ENCODE measurements around the gene PHPT1.
"Not testable (repeated sequence)": the region's sequence is repeated elsewhere in the genome, so short reads cannot be mapped to it uniquely, and the experiment has no call there.

The PHPT1 gene

DNA sequence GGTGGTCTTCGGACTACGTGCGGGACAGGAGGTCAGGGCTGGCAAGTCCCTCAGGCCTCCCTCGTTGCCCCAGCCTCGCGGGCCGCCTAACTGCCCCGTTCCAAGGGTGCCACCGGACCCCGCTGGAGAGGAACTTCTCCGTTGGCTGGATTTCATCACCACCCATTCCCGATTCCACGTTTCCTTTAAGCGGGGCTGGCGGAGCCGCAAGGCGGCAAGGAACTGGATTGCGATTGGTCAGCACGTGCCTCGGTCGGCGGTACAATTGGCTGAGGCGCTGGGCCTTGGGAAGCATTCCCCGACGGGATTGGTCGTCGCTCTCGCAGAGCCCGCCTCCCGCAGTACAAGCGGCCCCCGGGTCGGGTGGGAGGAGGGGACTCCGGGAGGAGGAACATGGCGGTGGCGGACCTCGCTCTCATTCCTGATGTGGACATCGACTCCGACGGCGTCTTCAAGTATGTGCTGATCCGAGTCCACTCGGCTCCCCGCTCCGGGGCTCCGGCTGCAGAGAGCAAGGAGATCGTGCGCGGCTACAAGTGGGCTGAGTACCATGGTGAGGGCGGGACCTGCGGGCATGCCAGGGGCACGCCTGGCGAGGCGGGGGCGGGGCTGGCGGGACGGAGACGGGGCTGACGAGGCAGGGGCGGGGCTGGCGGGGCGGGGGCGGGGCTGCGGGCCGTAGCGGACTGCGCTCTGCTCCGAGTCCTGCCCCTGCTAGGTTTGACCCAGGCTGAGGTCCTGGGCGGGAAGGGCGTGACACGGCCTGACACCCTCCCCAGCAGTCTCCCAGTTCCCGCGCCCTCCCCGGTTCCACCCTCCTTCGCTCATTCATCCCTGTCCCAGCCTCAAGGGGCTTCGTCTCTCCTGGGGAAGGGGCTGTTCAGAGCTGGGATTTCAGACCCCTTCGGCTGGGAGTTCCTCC, at the start of gene PHPT1:
Gene PHPT1, plus strand, starts transcription at position 372 of the 922 bp plus-strand sequence. Its CDS starts 22 bp downstream, at position 394.
- Histone ChIP-seq H3K4me3 (ENCODE audit: low read depth in 1 of 2, low read length in 2 of 2) (peak within 1 kb of the TSS; percentile 86 to 93), H3K4me1 (ENCODE audit: control insufficient read depth in 1 of 2, insufficient read depth in 2 of 2, low read length in 2 of 2) (peaks cover 29 to 38% of the 10 kb centered on the region in 2 donors), H3K27ac (ENCODE audit: low read depth, low read length) (peak within 1 kb of the TSS; percentile 94), H3K9ac (ENCODE audit: low read depth in 1 of 2, low read length in 2 of 2) (peak within 1 kb of the TSS; percentile 65 to 88), H3K9me3 (ENCODE audit: control insufficient read depth in 1 of 2, low read length in 2 of 2) (no peaks in the 10 kb centered on the region), H3K36me3 (ENCODE audit: control insufficient read depth in 1 of 2, insufficient read depth in 2 of 2, low read length in 2 of 2) (no peaks in the 10 kb centered on the region), H3K27me3 (ENCODE audit: control insufficient read depth in 1 of 2, insufficient read depth in 2 of 2, low read length in 2 of 2) (peaks cover 0 to 9% of the 10 kb centered on the region in 2 donors)

DNA sequence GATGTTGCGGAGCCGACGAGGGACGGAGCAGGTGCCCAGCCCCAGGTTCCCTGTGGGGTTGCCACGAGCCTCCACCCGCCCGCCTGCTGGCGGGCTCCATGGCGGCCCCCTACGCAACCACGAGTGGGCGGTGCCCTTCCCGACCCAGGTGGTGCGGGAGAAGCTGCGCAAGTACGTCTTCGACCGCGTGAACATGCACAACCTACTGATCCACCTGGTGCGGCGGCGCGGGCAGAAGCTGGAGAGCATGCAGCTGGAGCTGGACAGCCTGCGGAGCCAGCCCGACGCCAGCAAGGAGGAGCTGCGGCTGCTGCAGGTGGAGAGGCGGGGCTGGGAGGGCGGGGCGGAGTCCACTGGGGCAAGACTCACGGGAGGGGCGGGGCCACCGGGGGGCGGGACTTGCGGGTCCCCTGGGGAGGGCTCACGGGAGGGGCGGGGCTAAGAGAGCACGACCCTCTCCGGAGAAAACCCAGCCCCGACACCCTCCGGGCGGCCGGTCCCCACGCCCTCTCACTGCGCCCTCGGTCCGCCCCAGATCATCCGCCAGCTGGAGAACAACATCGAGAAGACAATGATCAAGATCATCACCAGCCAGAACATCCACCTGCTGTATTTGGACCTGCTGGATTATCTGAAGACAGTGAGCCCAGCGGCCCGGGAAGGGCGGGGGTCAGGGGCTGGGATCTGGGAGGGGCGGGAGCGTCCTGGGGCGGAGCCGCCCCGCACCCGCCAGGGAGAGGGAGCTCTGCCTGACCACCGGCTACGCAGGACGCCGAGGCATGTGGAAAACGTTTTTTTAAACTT, 49.2 kb upstream of the PHPT1 start:
- Histone ChIP-seq H3K4me3 (ENCODE audit: low read depth in 1 of 2, low read length in 2 of 2) (peak overlapping the region; percentile 61 to 62), H3K4me1 (ENCODE audit: control insufficient read depth in 1 of 2, insufficient read depth in 2 of 2, low read length in 2 of 2) (peaks cover 21 to 26% of the 10 kb centered on the region in 2 donors), H3K27ac (ENCODE audit: low read depth, low read length) (no peak overlapping the region), H3K36me3 (ENCODE audit: control insufficient read depth in 1 of 2, insufficient read depth in 2 of 2, low read length in 2 of 2) (no peaks in the 10 kb centered on the region), H3K9me3 (ENCODE audit: control insufficient read depth in 1 of 2, low read length in 2 of 2) (no peaks in the 10 kb centered on the region), H3K9ac (ENCODE audit: low read depth in 1 of 2, low read length in 2 of 2) (peak overlapping the region; percentile 32 to 56), H3K27me3 (ENCODE audit: control insufficient read depth in 1 of 2, insufficient read depth in 2 of 2, low read length in 2 of 2) (peaks cover 10 to 13% of the 10 kb centered on the region in 2 donors)

DNA sequence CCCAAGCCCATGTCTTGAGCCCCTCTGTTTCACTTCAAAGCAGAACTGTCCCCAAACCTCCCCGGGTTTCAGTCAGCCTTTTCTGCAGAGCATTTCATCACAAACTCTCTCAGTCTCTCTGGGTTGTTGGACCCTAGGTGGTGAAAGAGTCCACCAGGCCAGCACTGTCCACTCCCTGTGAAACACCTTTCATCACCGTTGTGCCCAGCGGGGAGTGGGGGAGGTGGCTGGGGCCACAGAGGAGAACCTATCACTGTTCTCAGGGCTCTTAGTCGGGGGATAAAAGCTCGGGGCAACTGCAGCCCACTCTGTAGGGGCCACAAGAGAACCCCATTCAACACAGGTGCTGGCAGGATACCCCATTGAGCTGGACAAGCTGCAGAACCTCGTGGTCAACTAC, 46.9 kb upstream of the PHPT1 start:
- H3K36me3 ChIP-seq (ENCODE audit: control insufficient read depth in 1 of 2, insufficient read depth in 2 of 2, low read length in 2 of 2): no peaks in the 10 kb centered on the region
- H3K4me3 ChIP-seq (ENCODE audit: low read depth in 1 of 2, low read length in 2 of 2): no peak overlapping the region
- no peak overlapping the region for H3K9ac ChIP-seq (ENCODE audit: low read depth in 1 of 2, low read length in 2 of 2)
- H3K9me3 ChIP-seq (ENCODE audit: control insufficient read depth in 1 of 2, low read length in 2 of 2): no peaks in the 10 kb centered on the region
- peaks cover 28 to 34% of the 10 kb centered on the region in 2 donors for H3K4me1 ChIP-seq (ENCODE audit: control insufficient read depth in 1 of 2, insufficient read depth in 2 of 2, low read length in 2 of 2)
- no peak overlapping the region for H3K27ac ChIP-seq (ENCODE audit: low read depth, low read length)
- peaks cover 9 to 10% of the 10 kb centered on the region in 2 donors for H3K27me3 ChIP-seq (ENCODE audit: control insufficient read depth in 1 of 2, insufficient read depth in 2 of 2, low read length in 2 of 2)

DNA sequence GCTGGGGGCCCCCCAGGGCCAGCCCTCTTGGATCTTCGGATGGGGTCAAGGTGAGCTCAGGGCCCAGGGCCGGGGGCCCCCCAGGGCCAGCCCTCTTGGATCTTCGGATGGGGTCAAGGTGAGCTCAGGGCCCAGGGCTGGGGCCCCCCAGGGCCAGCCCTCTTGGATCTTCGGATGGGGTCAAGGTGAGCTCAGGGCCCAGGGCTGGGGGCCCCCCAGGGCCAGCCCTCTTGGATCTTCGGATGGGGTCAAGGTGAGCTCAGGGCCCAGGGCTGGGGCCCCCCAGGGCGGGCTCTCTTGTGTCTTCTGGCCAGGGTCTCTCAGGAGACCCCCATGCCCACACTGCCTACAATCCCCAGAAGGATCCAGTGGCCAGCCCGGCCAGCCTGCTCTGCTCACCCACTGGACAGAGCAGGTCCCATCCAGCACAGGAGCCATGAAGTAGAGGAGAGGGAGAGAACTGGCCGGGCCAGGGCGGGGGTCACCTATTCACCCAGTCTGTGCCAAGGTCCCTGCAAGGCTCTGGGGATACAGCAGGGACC, 46.1 kb upstream of the PHPT1 start:
- not testable (repeated sequence) for H3K9me3 ChIP-seq (ENCODE audit: control insufficient read depth in 1 of 2, low read length in 2 of 2); H3K4me3 ChIP-seq (ENCODE audit: low read depth in 1 of 2, low read length in 2 of 2); H3K27me3 ChIP-seq (ENCODE audit: control insufficient read depth in 1 of 2, insufficient read depth in 2 of 2, low read length in 2 of 2); H3K27ac ChIP-seq (ENCODE audit: low read depth, low read length); H3K36me3 ChIP-seq (ENCODE audit: control insufficient read depth in 1 of 2, insufficient read depth in 2 of 2, low read length in 2 of 2); H3K9ac ChIP-seq (ENCODE audit: low read depth in 1 of 2, low read length in 2 of 2)
- peaks cover 28 to 34% of the 10 kb centered on the region in 2 donors for H3K4me1 ChIP-seq (ENCODE audit: control insufficient read depth in 1 of 2, insufficient read depth in 2 of 2, low read length in 2 of 2)

DNA sequence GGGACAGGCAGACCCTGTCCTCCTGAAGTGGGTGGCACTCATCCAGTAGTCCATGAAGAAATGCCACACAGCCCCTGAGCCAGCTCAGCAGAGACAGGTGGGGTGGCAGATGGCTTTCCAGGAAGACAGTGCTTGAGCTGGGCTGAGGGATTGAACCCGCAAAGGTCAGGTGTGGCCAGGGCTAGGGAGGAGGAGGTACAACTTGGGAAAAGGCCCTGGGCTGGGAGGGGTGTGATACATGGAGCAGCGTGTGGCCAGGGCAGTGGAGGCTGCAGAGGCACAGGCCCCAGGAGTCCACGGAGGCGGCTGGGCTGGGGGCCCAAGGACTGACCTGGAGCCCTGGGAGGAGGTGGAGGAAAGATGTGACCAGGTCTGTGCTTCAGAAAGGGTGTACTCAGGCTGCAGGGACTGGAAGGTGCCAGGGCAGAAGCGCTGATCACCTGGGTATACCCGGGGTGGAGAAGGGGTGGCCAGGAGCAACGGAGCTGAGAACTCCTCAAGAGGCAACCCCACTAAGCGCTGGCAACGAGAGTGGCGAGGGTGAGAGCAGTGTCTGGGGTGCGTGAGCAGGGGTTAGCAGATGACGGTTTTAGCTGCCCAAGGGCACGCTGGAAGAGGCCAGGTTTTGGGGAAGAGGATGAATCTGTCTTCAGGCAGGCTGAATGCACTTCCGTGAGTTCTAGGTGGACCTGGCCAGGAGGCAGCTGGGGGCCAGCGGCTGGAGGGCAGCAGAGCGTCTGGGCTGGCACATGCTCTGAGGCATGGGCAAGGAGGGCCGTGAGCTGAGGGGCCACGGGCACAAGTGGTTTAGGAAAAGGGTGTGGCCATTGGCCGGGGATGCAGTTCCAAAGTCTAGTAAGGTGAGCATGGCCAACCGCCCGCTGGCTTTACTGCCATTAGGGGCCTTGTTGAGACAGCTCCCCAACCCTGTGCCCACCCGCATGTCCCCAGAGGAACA, 45.4 kb upstream of the PHPT1 start:
- Histone ChIP-seq H3K4me3 (ENCODE audit: low read depth in 1 of 2, low read length in 2 of 2) (no peak overlapping the region), H3K9ac (ENCODE audit: low read depth in 1 of 2, low read length in 2 of 2) (no peak overlapping the region), H3K9me3 (ENCODE audit: control insufficient read depth in 1 of 2, low read length in 2 of 2) (no peaks in the 10 kb centered on the region), H3K27me3 (ENCODE audit: control insufficient read depth in 1 of 2, insufficient read depth in 2 of 2, low read length in 2 of 2) (peaks cover 5 to 6% of the 10 kb centered on the region in 2 donors), H3K36me3 (ENCODE audit: control insufficient read depth in 1 of 2, insufficient read depth in 2 of 2, low read length in 2 of 2) (no peaks in the 10 kb centered on the region), H3K27ac (ENCODE audit: low read depth, low read length) (no peak overlapping the region), H3K4me1 (ENCODE audit: control insufficient read depth in 1 of 2, insufficient read depth in 2 of 2, low read length in 2 of 2) (peaks cover 24 to 33% of the 10 kb centered on the region in 2 donors)

DNA sequence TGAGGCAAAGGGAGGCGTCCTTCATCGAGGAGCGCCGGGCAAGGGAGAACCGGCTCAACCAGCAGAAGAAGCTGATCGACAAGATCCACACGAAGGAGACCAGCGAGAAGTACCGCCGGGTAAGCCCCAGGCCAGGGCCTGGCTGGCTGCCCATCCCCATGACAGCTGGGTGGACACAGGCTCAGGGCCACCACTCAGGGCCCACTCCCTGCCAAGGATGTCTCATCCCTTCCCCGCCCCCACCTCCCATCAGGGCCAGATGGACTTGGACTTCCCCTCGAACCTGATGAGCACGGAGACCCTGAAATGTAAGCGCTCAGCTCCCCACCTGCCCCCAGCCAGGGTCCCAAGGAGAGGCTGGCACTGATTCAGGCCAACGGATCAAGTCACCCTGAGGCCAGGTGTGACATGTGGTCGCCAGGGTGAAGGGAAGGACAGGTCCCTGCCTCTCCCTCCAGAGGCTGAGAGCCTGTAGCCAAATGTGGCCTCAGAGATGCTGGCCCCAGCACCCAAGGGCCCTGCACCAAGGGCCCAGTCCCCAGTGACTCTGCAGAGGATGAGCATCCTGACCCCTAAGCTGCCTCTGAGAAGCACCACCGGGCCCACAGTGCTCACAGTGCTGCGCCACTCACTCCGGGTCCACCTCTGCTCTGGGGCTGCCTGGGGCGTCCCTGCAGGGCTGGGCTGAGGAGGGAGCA, 44.6 kb upstream of the PHPT1 start:
- H3K36me3 ChIP-seq (ENCODE audit: control insufficient read depth in 1 of 2, insufficient read depth in 2 of 2, low read length in 2 of 2): no peaks in the 10 kb centered on the region
- H3K9me3 ChIP-seq (ENCODE audit: control insufficient read depth in 1 of 2, low read length in 2 of 2): no peaks in the 10 kb centered on the region
- no peaks in the 10 kb centered on the region for H3K27me3 ChIP-seq (ENCODE audit: control insufficient read depth in 1 of 2, insufficient read depth in 2 of 2, low read length in 2 of 2)
- no peak overlapping the region for H3K9ac ChIP-seq (ENCODE audit: low read depth in 1 of 2, low read length in 2 of 2)
- H3K27ac ChIP-seq (ENCODE audit: low read depth, low read length): no peak overlapping the region
- no peak overlapping the region for H3K4me3 ChIP-seq (ENCODE audit: low read depth in 1 of 2, low read length in 2 of 2)
- H3K4me1 ChIP-seq (ENCODE audit: control insufficient read depth in 1 of 2, insufficient read depth in 2 of 2, low read length in 2 of 2): peaks cover 20 to 34% of the 10 kb centered on the region in 2 donors

DNA sequence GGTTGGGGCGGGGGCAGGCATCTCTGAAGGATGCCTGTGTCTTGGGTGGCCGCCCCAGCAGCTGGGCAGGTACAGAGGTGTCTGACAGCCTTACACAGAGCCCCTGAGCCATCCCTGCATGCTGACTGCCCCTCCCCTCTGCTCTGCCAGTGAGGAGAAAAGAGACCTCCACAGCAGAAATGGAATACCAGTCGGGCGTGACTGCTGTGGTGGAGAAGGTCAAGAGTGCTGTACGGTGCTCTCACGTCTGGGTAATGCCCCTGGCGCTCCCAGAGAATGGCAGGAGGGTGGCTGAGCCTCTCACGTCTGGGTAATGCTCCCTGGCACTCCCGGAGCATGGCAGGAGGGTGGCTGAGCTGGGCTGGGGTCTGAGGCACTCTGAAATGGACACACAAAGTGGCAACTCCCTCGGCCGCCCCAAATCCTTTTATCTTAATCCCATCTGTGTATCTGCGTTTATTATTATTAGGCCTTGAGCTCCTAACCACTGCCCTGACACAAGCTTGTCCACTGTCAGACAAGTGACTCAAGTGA, 43.9 kb upstream of the PHPT1 start:
- Histone ChIP-seq H3K9me3 (ENCODE audit: control insufficient read depth in 1 of 2, low read length in 2 of 2) (no peaks in the 10 kb centered on the region), H3K36me3 (ENCODE audit: control insufficient read depth in 1 of 2, insufficient read depth in 2 of 2, low read length in 2 of 2) (peaks cover 0 to 2% of the 10 kb centered on the region in 2 donors), H3K4me3 (ENCODE audit: low read depth in 1 of 2, low read length in 2 of 2) (no peak overlapping the region), H3K27ac (ENCODE audit: low read depth, low read length) (no peak overlapping the region), H3K4me1 (ENCODE audit: control insufficient read depth in 1 of 2, insufficient read depth in 2 of 2, low read length in 2 of 2) (peaks cover 23 to 36% of the 10 kb centered on the region in 2 donors), H3K9ac (ENCODE audit: low read depth in 1 of 2, low read length in 2 of 2) (no peak overlapping the region), H3K27me3 (ENCODE audit: control insufficient read depth in 1 of 2, insufficient read depth in 2 of 2, low read length in 2 of 2) (no peaks in the 10 kb centered on the region)

DNA sequence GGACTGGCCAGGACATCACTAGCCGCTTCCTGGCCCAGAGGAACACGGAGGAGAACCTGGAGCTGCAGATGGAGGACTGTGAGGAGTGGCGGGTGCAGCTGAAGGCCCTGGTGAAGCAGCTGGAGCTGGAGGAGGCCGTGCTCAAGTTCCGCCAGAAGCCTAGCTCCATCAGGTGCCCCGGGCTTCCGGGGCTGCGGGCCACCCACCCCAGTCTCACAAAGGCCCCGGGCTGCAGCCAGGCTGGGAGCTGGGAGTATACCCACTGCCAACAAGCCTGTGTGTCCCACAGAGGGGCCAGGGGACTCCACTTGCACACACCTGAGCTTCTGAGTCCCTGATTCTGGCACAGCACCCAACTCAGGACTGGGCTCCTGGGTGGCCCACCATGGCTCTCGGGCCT, 43.1 kb upstream of the PHPT1 start:
- Histone ChIP-seq H3K27me3 (ENCODE audit: control insufficient read depth in 1 of 2, insufficient read depth in 2 of 2, low read length in 2 of 2) (no peaks in the 10 kb centered on the region), H3K9ac (ENCODE audit: low read depth in 1 of 2, low read length in 2 of 2) (no peak overlapping the region), H3K36me3 (ENCODE audit: control insufficient read depth in 1 of 2, insufficient read depth in 2 of 2, low read length in 2 of 2) (peaks cover 0 to 7% of the 10 kb centered on the region in 2 donors), H3K27ac (ENCODE audit: low read depth, low read length) (no peak overlapping the region), H3K4me1 (ENCODE audit: control insufficient read depth in 1 of 2, insufficient read depth in 2 of 2, low read length in 2 of 2) (peaks cover 16 to 29% of the 10 kb centered on the region in 2 donors), H3K4me3 (ENCODE audit: low read depth in 1 of 2, low read length in 2 of 2) (no peak overlapping the region), H3K9me3 (ENCODE audit: control insufficient read depth in 1 of 2, low read length in 2 of 2) (no peaks in the 10 kb centered on the region)
